Neural progenitor cell (in vitro differentiated cells): ENCODE results near the gene FAM124A. TPM values are rescaled to one million over a fixed set of nuclear protein-coding genes. Genes with fewer than 3 reads are reported as not detected.

ENCODE experiments used
- DNase-seq: peaks from one replicate; pipeline ENCODE4 v3.0.0-alpha.2; 2016; ENCODE audit warnings: low spot score
- H2AFZ ChIP-seq: fragments of 200-600 bp; sonication (generic); replicated peaks from 2 replicates; pipeline ENCODE4 v1.6.1; 2016; ENCODE audit warnings: antibody characterized with exemption
- H3F3A ChIP-seq: fragments of 200-600 bp; sonication (generic); 2 replicates; pipeline ENCODE4 v1.6.1; 2016; ENCODE audit warnings: antibody characterized with exemption, low read depth
- H3K27ac ChIP-seq: fragments of 200-600 bp; sonication (generic); 2 replicates; pipeline ENCODE4 v1.5.1; 2016; ENCODE audit warnings: mild to moderate bottlenecking
- H3K27me3 ChIP-seq: fragments of 200-600 bp; sonication (generic); 2 replicates; pipeline ENCODE4 v1.6.1; 2016; ENCODE audit warnings: mild to moderate bottlenecking, moderate library complexity
- H3K36me3 ChIP-seq: fragments of 200-600 bp; sonication (generic); 2 replicates; pipeline ENCODE4 v1.5.1; 2016
- H3K4me1 ChIP-seq: fragments of 200-600 bp; sonication (generic); 2 replicates; pipeline ENCODE4 v1.6.1; 2016; ENCODE audit warnings: mixed run types
- H3K4me2 ChIP-seq: fragments of 200-600 bp; sonication (generic); 2 replicates; pipeline ENCODE4 v1.6.1; 2016
- H3K4me3 ChIP-seq: fragments of 200-600 bp; sonication (generic); 2 replicates; pipeline ENCODE4 v1.5.1; 2016
- H3K79me2 ChIP-seq: fragments of 200-600 bp; sonication (generic); 2 replicates; pipeline ENCODE4 v1.6.1; 2016; ENCODE audit warnings: low read depth
- H3K9ac ChIP-seq: fragments of 200-600 bp; sonication (generic); 2 replicates; pipeline ENCODE4 v1.6.1; 2016
- H3K9me3 ChIP-seq: fragments of 200-600 bp; sonication (generic); 2 replicates; pipeline ENCODE4 v1.5.1; 2016; ENCODE audit warnings: low read depth
- H4K20me1 ChIP-seq: fragments of 200-600 bp; sonication (generic); 2 replicates; pipeline ENCODE4 v1.6.1; 2016; ENCODE audit warnings: low read depth
- H3K27ac Mint-ChIP-seq: 3 replicates; pipeline ENCODE4 v1.8.0; 2021; ENCODE audit warnings: mixed read lengths
- H3K27me3 Mint-ChIP-seq: 2 replicates; pipeline ENCODE4 v1.8.0; 2022; ENCODE audit warnings: low read depth, mild to moderate bottlenecking, inconsistent platforms, moderate library complexity, mixed read lengths; ENCODE audit not compliant: insufficient read depth
- H3K36me3 Mint-ChIP-seq: 3 replicates; pipeline ENCODE4 v1.8.0; 2021; ENCODE audit warnings: mixed read lengths
- H3K4me1 Mint-ChIP-seq: 3 replicates; pipeline ENCODE4 v1.8.0; 2021; ENCODE audit warnings: mixed read lengths
- H3K4me3 Mint-ChIP-seq: 3 replicates; pipeline ENCODE4 v1.8.0; 2021; ENCODE audit warnings: mild to moderate bottlenecking, moderate library complexity, mixed read lengths
- H3K9me3 Mint-ChIP-seq: 3 replicates; pipeline ENCODE4 v1.8.0; 2020; ENCODE audit warnings: mixed read lengths
- CTCF ChIP-seq: fragments of 200-600 bp; sonication (generic); IDR thresholded peaks from 2 replicates; pipeline ENCODE4 v1.5.1; 2017; ENCODE audit warnings: antibody characterized with exemption, mild to moderate bottlenecking
- EZH2 ChIP-seq: fragments of 200-600 bp; sonication (generic); IDR thresholded peaks from 2 replicates; pipeline ENCODE4 v1.6.1; 2017; ENCODE audit warnings: antibody characterized with exemption, mild to moderate bottlenecking, moderate library complexity
- EZH2phosphoT487 ChIP-seq: fragments of 200-600 bp; sonication (generic); IDR thresholded peaks from 2 replicates; pipeline ENCODE4 v1.6.1; 2017; ENCODE audit warnings: antibody characterized with exemption
- total RNA-seq: library from RNA; depleted of rRNA; stranded (reverse); fragments of >200 nt; gene quantifications from 2 replicates; pipeline ENCODE4 v1.2.3, GENCODE V29; 2015; ENCODE audit warnings: low replicate concordance

Gene FAM124A
- total RNA-seq, 1 donor from 2014 or later, result 22.6 TPM

- no peak for DNase-seq
- Histone ChIP-seq H3K4me1 (peaks cover 16% of the 10 kb centered on the region), H3K27ac (no peak overlapping the region), H3K36me3 (no peaks in the 10 kb centered on the region), H3K9me3 (no peaks in the 10 kb centered on the region), H4K20me1 (no peaks in the 10 kb centered on the region), H3K4me2 (no peak overlapping the region), H3K9ac (no peak overlapping the region), H3K4me3 (no peak overlapping the region), H3K79me2 (no peaks in the 10 kb centered on the region), H3F3A (peaks cover 4% of the 10 kb centered on the region), H3K27me3 (no peaks in the 10 kb centered on the region), H2AFZ (no peak overlapping the region)
- no peak overlapping the region for H3K27ac Mint-ChIP-seq
- no peaks in the 10 kb centered on the region for H3K36me3 Mint-ChIP-seq
- no peak overlapping the region for H3K4me3 Mint-ChIP-seq
- TF ChIP-seq EZH2phosphoT487, result no peak
- no peak for TF ChIP-seq EZH2
- TF ChIP-seq CTCF, result no peak
- peaks cover 4% of the 10 kb centered on the region for H3K4me1 Mint-ChIP-seq
- no peaks in the 10 kb centered on the region for H3K9me3 Mint-ChIP-seq
- H3K27me3 Mint-ChIP-seq, result peaks cover 9% of the 10 kb centered on the region
These were observed 69.9 kb downstream of the FAM124A start for GRCh38 chr13:51292000-51292565.

GRCh38 chr13:51297556-51297955 lies 75.4 kb downstream of the FAM124A start:
- Mint-ChIP-seq H3K27ac (no peak overlapping the region), H3K36me3 (peaks cover 4% of the 10 kb centered on the region), H3K27me3 (peaks cover 4% of the 10 kb centered on the region), H3K9me3 (peaks cover 10% of the 10 kb centered on the region), H3K4me1 (peaks cover 14% of the 10 kb centered on the region), H3K4me3 (no peak overlapping the region)
- H3K36me3 ChIP-seq, result no peaks in the 10 kb centered on the region
- DNase-seq, result no peak
- H4K20me1 ChIP-seq, result no peaks in the 10 kb centered on the region
- TF ChIP-seq EZH2 (no peak), EZH2phosphoT487 (no peak), CTCF (no peak)
- no peaks in the 10 kb centered on the region for H3K9me3 ChIP-seq
- H3K9ac ChIP-seq, result no peak overlapping the region
- H2AFZ ChIP-seq, result no peak overlapping the region
- peaks cover 17% of the 10 kb centered on the region for H3K4me1 ChIP-seq
- no peak overlapping the region for H3K4me3 ChIP-seq
- H3K79me2 ChIP-seq, result no peaks in the 10 kb centered on the region
- no peaks in the 10 kb centered on the region for H3K27me3 ChIP-seq
- H3K4me2 ChIP-seq, result no peak overlapping the region
- peaks cover 13% of the 10 kb centered on the region for H3F3A ChIP-seq
- no peak overlapping the region for H3K27ac ChIP-seq

- Mint-ChIP-seq H3K27me3 (peaks cover 4% of the 10 kb centered on the region), H3K36me3 (peaks cover 4% of the 10 kb centered on the region), H3K27ac (peak overlapping the region; percentile 81), H3K4me1 (peaks cover 26% of the 10 kb centered on the region), H3K9me3 (peaks cover 10% of the 10 kb centered on the region), H3K4me3 (no peak overlapping the region)
- Histone ChIP-seq H3K9me3 (no peaks in the 10 kb centered on the region), H3K79me2 (no peaks in the 10 kb centered on the region), H3K4me3 (no peak overlapping the region), H3K27ac (no peak overlapping the region), H3K9ac (no peak overlapping the region), H3K36me3 (no peaks in the 10 kb centered on the region), H3K27me3 (no peaks in the 10 kb centered on the region), H3F3A (peaks cover 25% of the 10 kb centered on the region), H2AFZ (peak overlapping the region; percentile 76), H4K20me1 (no peaks in the 10 kb centered on the region), H3K4me2 (no peak overlapping the region), H3K4me1 (peaks cover 29% of the 10 kb centered on the region)
- no peak for DNase-seq
- no peak for TF ChIP-seq CTCF
- TF ChIP-seq EZH2phosphoT487, result no peak
These were observed 76.6 kb downstream of the FAM124A start for GRCh38 chr13:51298812-51299211.
